ENCODE results near the gene TCF3. TPM values are rescaled to one million over a fixed set of nuclear protein-coding genes. Genes with fewer than 3 reads are reported as not detected.

TCF3 gene
- total RNA-seq, 1 experiment from 2014 or later, result 304 TPM

DNA sequence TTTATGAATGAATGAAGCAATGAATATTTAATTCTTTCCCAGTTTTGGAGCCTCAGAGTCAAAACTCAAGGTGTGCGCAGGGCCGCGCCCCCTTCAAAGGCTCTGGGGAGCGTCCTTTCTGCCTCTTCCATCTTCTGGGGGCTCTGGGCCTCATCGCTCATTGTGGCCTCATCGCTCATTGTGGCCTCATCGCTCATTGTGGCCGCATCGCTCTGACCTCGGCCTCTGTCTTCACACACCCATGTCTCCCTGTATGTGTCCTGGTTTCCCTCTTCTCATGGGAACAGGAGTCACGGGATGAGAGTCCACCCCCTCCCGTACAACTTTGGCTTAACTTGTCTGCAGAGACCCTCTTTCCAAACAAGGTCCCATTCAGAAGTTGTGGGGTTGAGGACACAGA, 81.1 kb downstream of the TCF3 start:
- H3T11ph ChIP-seq (ENCODE audit: low read length), result no peak overlapping the region
- TF ChIP-seq, protein P1, sequence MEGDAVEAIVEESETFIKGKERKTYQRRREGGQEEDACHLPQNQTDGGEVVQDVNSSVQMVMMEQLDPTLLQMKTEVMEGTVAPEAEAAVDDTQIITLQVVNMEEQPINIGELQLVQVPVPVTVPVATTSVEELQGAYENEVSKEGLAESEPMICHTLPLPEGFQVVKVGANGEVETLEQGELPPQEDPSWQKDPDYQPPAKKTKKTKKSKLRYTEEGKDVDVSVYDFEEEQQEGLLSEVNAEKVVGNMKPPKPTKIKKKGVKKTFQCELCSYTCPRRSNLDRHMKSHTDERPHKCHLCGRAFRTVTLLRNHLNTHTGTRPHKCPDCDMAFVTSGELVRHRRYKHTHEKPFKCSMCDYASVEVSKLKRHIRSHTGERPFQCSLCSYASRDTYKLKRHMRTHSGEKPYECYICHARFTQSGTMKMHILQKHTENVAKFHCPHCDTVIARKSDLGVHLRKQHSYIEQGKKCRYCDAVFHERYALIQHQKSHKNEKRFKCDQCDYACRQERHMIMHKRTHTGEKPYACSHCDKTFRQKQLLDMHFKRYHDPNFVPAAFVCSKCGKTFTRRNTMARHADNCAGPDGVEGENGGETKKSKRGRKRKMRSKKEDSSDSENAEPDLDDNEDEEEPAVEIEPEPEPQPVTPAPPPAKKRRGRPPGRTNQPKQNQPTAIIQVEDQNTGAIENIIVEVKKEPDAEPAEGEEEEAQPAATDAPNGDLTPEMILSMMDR (conservative IDR thresholded peaks at IDR 0.05), result no peak
- no peak for DNase-seq
- no peaks in the 10 kb centered on the region for H3K4me1 ChIP-seq (ENCODE audit: insufficient read depth, low read length)
- Mint-ChIP-seq H3K4me3 (no peak overlapping the region), H3K27ac (no peak overlapping the region), H3K9me3 (peaks cover 2 to 3% of the 10 kb centered on the region in 2 experiments; a peak in 2 of 5 replicates), H3K27me3 (ENCODE audit: low read depth) (peaks cover 38% of the 10 kb centered on the region), H3K4me1 (peaks cover 2 to 9% of the 10 kb centered on the region in 2 experiments; a peak in 3 of 4 replicates), H3K36me3 (ENCODE audit: insufficient read depth in 1 of 3, low read depth in 3 of 3) (peaks cover 0 to 8% (median 0%) of the 10 kb centered on the region in 3 experiments; a peak in 2 of 7 replicates)
- no peaks in the 10 kb centered on the region for H3K79me1 ChIP-seq (ENCODE audit: insufficient read depth, low read depth, low read length, poor library complexity, severe bottlenecking)
- no peak overlapping the region for H3K56ac ChIP-seq (ENCODE audit: insufficient read length, low read depth, low read length)
- no CpG with 5 or more reads among the region's 12 CpGs for WGBS (ENCODE audit: extremely low coverage, insufficient read length, low lambda C conversion rate)
- no peak overlapping the region for H2BK120ac ChIP-seq (ENCODE audit: low read depth, low read length, poor library complexity, severe bottlenecking)
- H3K14ac ChIP-seq (ENCODE audit: insufficient read depth, low read length), result no peak overlapping the region
- H3K9ac ChIP-seq (ENCODE audit: extremely low read depth, insufficient read length, low read length), result no peak overlapping the region
- H2BK5ac ChIP-seq (ENCODE audit: insufficient read length, low read length), result no peak overlapping the region
- no peak overlapping the region for H2BK15ac ChIP-seq (ENCODE audit: low read depth, low read length)
- no peaks in the 10 kb centered on the region for H3K9me3 ChIP-seq (ENCODE audit: control insufficient read depth, low read depth, low read length)
- H3K4ac ChIP-seq (ENCODE audit: low read depth, low read length), result no peak overlapping the region
- no peak overlapping the region for H4K8ac ChIP-seq (replicated peaks; ENCODE audit: insufficient read length, low read depth, low read length)
- no peak overlapping the region for H3K23ac ChIP-seq (ENCODE audit: insufficient read length, low read depth, low read length)
- H2AFZ ChIP-seq (ENCODE audit: low read length), result no peak overlapping the region
- no peaks in the 10 kb centered on the region for H3K79me2 ChIP-seq (ENCODE audit: insufficient read depth, low read length)
- no peak overlapping the region for H3K27ac ChIP-seq (ENCODE audit: insufficient read length, low read depth, low read length)
- no peak overlapping the region for H2AK5ac ChIP-seq (ENCODE audit: insufficient read length, low read length)
- no peak overlapping the region for H3K18ac ChIP-seq (ENCODE audit: insufficient read length, low read depth, low read length)
- no peaks in the 10 kb centered on the region for H3K23me2 ChIP-seq (ENCODE audit: insufficient read length, low read depth, low read length, poor library complexity, severe bottlenecking)
- no peaks in the 10 kb centered on the region; the same call in 1 of the 2 replicates for H3K27me3 ChIP-seq (ENCODE audit: insufficient read depth, low read length)
- H4K91ac ChIP-seq (ENCODE audit: insufficient read length, low read depth, low read length), result no peak overlapping the region
- H4K20me1 ChIP-seq (ENCODE audit: control insufficient read depth, insufficient read depth, insufficient read length), result no peaks in the 10 kb centered on the region
- H2BK20ac ChIP-seq (ENCODE audit: low read depth, low read length, poor library complexity, severe bottlenecking), result no peak overlapping the region
- H4K5ac ChIP-seq (ENCODE audit: insufficient read length, low read depth, low read length), result no peak overlapping the region
- H3K4me2 ChIP-seq (ENCODE audit: insufficient read depth, insufficient read length, low read length), result no peak overlapping the region
- H2BK12ac ChIP-seq (ENCODE audit: insufficient read length, low read depth, low read length), result no peak overlapping the region

Data from H9 (cell line).